Measurements from ENCODE around the gene DDX20. TPM values are rescaled to one million over a fixed set of nuclear protein-coding genes. Genes with fewer than 3 reads are reported as not detected.

Gene DDX20
- total RNA-seq, 3 donors from 2014 or later (not counting 1 experiment from before 2014, with no cell fraction given), result 17.5 to 21.8 (median 17.7) TPM

GRCh38 chr1:111746614-111746999 lies 9.1 kb upstream of the DDX20 start:
- H3K4me1 ChIP-seq (ENCODE audit: control insufficient read depth, insufficient read depth, low read length), result no peaks in the 10 kb centered on the region
- Mint-ChIP-seq H3K36me3 (no peaks in the 10 kb centered on the region), H3K27me3 (ENCODE audit: low read depth in 2 of 2) (peaks cover 6 to 10% of the 10 kb centered on the region in 2 donors), H3K4me1 (peaks cover 0 to 6% of the 10 kb centered on the region in 2 donors), H3K9me3 (no peaks in the 10 kb centered on the region), H3K27ac (no peak overlapping the region), H3K4me3 (no peak overlapping the region)
- no peak overlapping the region for H3K4me3 ChIP-seq (ENCODE audit: low read length)
- no peak overlapping the region for H3K27ac ChIP-seq (ENCODE audit: low read length)
- H3K9me3 ChIP-seq (ENCODE audit: control insufficient read depth, insufficient read depth, low read length), result no peaks in the 10 kb centered on the region
- no peak for ATAC-seq
- TF ChIP-seq CTCF (IDR thresholded peaks at IDR 0.05), result no peak
- H3K36me3 ChIP-seq (ENCODE audit: control insufficient read depth, insufficient read depth, low read length), result no peaks in the 10 kb centered on the region
- intact Hi-C loops (cut with micrococcal nuclease), result no loop called here
- 88% methylated on average over 2 of the region's 2 CpGs for WGBS (ENCODE audit: insufficient coverage)
- no peak for DNase-seq
- no peaks in the 10 kb centered on the region for H3K27me3 ChIP-seq (ENCODE audit: control insufficient read depth, insufficient read depth, low read length)

GRCh38 chr1:111747282-111747734 lies 8.4 kb upstream of the DDX20 start:
- H3K4me1 ChIP-seq (ENCODE audit: control insufficient read depth, insufficient read depth, low read length), result no peaks in the 10 kb centered on the region
- peak; percentile 48 for TF ChIP-seq CTCF (IDR thresholded peaks at IDR 0.05)
- ATAC-seq (peak; percentile 65 to 73 (median 70)), DNase-seq (peak in 1 of 2 donors; percentile 78)
- H3K9me3 ChIP-seq (ENCODE audit: control insufficient read depth, insufficient read depth, low read length), result no peaks in the 10 kb centered on the region
- WGBS (ENCODE audit: insufficient coverage), result 41% methylated on average over 2 of the region's 3 CpGs
- no peak overlapping the region for H3K4me3 ChIP-seq (ENCODE audit: low read length)
- Mint-ChIP-seq H3K4me1 (peaks cover 0 to 6% of the 10 kb centered on the region in 2 donors), H3K27me3 (ENCODE audit: low read depth in 2 of 2) (peaks cover 4 to 7% of the 10 kb centered on the region in 2 donors), H3K9me3 (no peaks in the 10 kb centered on the region), H3K27ac (peak overlapping the region in 1 of 2 donors; percentile 48), H3K36me3 (no peaks in the 10 kb centered on the region), H3K4me3 (no peak overlapping the region)
- intact Hi-C loops (cut with micrococcal nuclease), result no loop called here
- H3K27ac ChIP-seq (ENCODE audit: low read length), result no peak overlapping the region
- H3K36me3 ChIP-seq (ENCODE audit: control insufficient read depth, insufficient read depth, low read length), result no peaks in the 10 kb centered on the region
- H3K27me3 ChIP-seq (ENCODE audit: control insufficient read depth, insufficient read depth, low read length), result no peaks in the 10 kb centered on the region

DNA sequence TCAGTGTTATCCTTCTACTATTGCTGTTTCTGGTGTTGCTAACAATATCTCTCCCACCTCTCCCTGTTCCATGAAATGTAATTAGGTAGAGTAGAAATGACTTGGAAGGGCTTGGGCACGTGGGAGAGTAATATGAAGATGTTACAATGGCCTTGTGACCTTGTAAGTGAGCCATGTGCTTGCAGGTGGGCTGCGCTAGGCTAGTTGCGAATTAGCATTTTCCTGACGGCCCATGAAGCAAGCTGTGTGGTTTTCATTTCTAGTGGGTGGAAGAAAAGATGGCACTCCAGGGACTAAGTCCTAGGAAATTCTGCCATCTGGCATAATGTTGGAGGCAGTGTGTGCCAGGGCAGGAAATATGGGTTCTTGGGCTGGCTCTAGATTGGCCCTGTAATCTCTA lies 7.8 kb upstream of the DDX20 start:
- no peaks in the 10 kb centered on the region for H3K9me3 Mint-ChIP-seq
- no peaks in the 10 kb centered on the region for H3K36me3 Mint-ChIP-seq
- intact Hi-C loops (cut with micrococcal nuclease), result no loop called here
- H3K27me3 ChIP-seq (ENCODE audit: control insufficient read depth, insufficient read depth, low read length), result no peaks in the 10 kb centered on the region
- no peak overlapping the region for H3K4me3 ChIP-seq (ENCODE audit: low read length)
- no peak overlapping the region for H3K4me3 Mint-ChIP-seq
- no peak overlapping the region for H3K27ac ChIP-seq (ENCODE audit: low read length)
- peaks cover 0 to 6% of the 10 kb centered on the region in 2 donors for H3K4me1 Mint-ChIP-seq
- H3K4me1 ChIP-seq (ENCODE audit: control insufficient read depth, insufficient read depth, low read length), result no peaks in the 10 kb centered on the region
- ATAC-seq (no peak), DNase-seq (no peak)
- no peaks in the 10 kb centered on the region for H3K36me3 ChIP-seq (ENCODE audit: control insufficient read depth, insufficient read depth, low read length)
- no peak for TF ChIP-seq CTCF (IDR thresholded peaks at IDR 0.05)
- 92% methylated on average over 4 of the region's 4 CpGs for WGBS (ENCODE audit: insufficient coverage)
- H3K9me3 ChIP-seq (ENCODE audit: control insufficient read depth, insufficient read depth, low read length), result no peaks in the 10 kb centered on the region
- H3K27ac Mint-ChIP-seq, result no peak overlapping the region
- peaks cover 0 to 3% of the 10 kb centered on the region in 2 donors for H3K27me3 Mint-ChIP-seq (ENCODE audit: low read depth in 2 of 2)

DNA sequence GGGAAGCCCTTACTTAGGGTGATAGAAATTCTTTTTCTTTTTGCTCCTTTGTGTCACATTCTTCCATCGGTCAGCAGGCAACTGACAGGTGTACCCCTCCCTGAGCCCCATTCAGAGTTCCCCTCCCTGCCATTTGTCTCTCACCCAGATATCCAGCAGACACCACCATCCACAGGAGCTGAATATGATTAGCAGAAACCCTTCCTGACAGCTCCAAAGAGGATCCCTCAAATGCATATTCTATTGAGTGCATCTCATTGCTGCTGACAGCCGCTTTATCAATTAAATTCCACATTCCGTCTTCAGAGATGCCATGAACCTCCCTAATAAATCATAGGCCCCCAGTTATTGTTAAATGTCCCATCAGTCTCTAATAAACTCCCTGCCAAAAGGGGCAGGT lies 6.1 kb upstream of the DDX20 start:
- Mint-ChIP-seq H3K9me3 (no peaks in the 10 kb centered on the region), H3K4me1 (peaks cover 8 to 13% of the 10 kb centered on the region in 2 donors), H3K36me3 (no peaks in the 10 kb centered on the region), H3K4me3 (no peak overlapping the region), H3K27me3 (ENCODE audit: low read depth in 2 of 2) (no peaks in the 10 kb centered on the region), H3K27ac (no peak overlapping the region)
- Histone ChIP-seq H3K9me3 (ENCODE audit: control insufficient read depth, insufficient read depth, low read length) (no peaks in the 10 kb centered on the region), H3K4me3 (ENCODE audit: low read length) (no peak overlapping the region), H3K36me3 (ENCODE audit: control insufficient read depth, insufficient read depth, low read length) (no peaks in the 10 kb centered on the region), H3K27me3 (ENCODE audit: control insufficient read depth, insufficient read depth, low read length) (no peaks in the 10 kb centered on the region), H3K27ac (ENCODE audit: low read length) (no peak overlapping the region), H3K4me1 (ENCODE audit: control insufficient read depth, insufficient read depth, low read length) (peaks cover 3% of the 10 kb centered on the region)
- intact Hi-C loops (cut with micrococcal nuclease), result loop anchor here (10.0 kb wide), 3 partner anchors 275 to 855 kb away; partner anchors contain the start of genes C1orf162 and DENND2D
- ATAC-seq (no peak), DNase-seq (no peak)
- WGBS (ENCODE audit: insufficient coverage), result 98% methylated on average over 3 of the region's 3 CpGs
- no peak for TF ChIP-seq CTCF (IDR thresholded peaks at IDR 0.05)
